HG03103 (cell line): ENCODE results near the gene ABCA1.

Experiments
- ATAC-seq: cut with Tn5 transposase; IDR thresholded peaks from one replicate; pipeline ENCODE4 v1.9.1; 2021; ENCODE audit warnings: low read depth; ENCODE audit not compliant: unreplicated experiment

ABCA1 gene

GRCh38 chr9:104808035-104808614, 119.8 kb downstream of the ABCA1 start:
- ATAC-seq, result no peak

- no peak for ATAC-seq
Measured at GRCh38 chr9:104805441-104805840, 122.5 kb downstream of the ABCA1 start.

- ATAC-seq, result no peak
Measured at GRCh38 chr9:104802906-104803305, 125.0 kb downstream of the ABCA1 start.

- no peak for ATAC-seq
Measured at GRCh38 chr9:104802110-104802509, 125.8 kb downstream of the ABCA1 start.

GRCh38 chr9:104800068-104800785, 127.7 kb downstream of the ABCA1 start:
- no peak for ATAC-seq

- no peak for ATAC-seq
Measured at GRCh38 chr9:104798209-104798995, 129.6 kb downstream of the ABCA1 start.

- no peak for ATAC-seq
Measured at GRCh38 chr9:104795857-104796256, 132.1 kb downstream of the ABCA1 start.

GRCh38 chr9:104795082-104795481, 132.9 kb downstream of the ABCA1 start:
- ATAC-seq, result no peak

- no peak for ATAC-seq
Measured at GRCh38 chr9:104794070-104794469, 133.9 kb downstream of the ABCA1 start.

GRCh38 chr9:104788251-104788650, 139.7 kb downstream of the ABCA1 start:
- no peak for ATAC-seq

- ATAC-seq, result no peak
Measured at GRCh38 chr9:104787306-104788015, 140.5 kb downstream of the ABCA1 start.

- no peak for ATAC-seq
Measured at GRCh38 chr9:104786293-104786692, 141.7 kb downstream of the ABCA1 start.

GRCh38 chr9:104784098-104784497, 143.9 kb downstream of the ABCA1 start:
- ATAC-seq, result no peak

GRCh38 chr9:104783588-104783987, 144.4 kb downstream of the ABCA1 start:
- no peak for ATAC-seq

- peak; percentile 46 for ATAC-seq
Measured at GRCh38 chr9:104780796-104781395, 147.1 kb downstream of the ABCA1 start.

- ATAC-seq, result no peak
Measured at GRCh38 chr9:104779946-104780535, 147.9 kb downstream of the ABCA1 start.

GRCh38 chr9:104779334-104779733, 148.6 kb downstream of the ABCA1 start:
- no peak for ATAC-seq

GRCh38 chr9:104778802-104779201, 149.2 kb downstream of the ABCA1 start:
- no peak for ATAC-seq

- ATAC-seq, result no peak
Measured at GRCh38 chr9:104776797-104777196, 151.2 kb downstream of the ABCA1 start.

GRCh38 chr9:104775976-104776375, 152.0 kb downstream of the ABCA1 start:
- ATAC-seq, result no peak
